Calu3 (cell line): ENCODE results near the gene ARPC5L. TPM values are rescaled to one million over a fixed set of nuclear protein-coding genes. Genes with fewer than 3 reads are reported as not detected.
"Not testable (repeated sequence)": the region's sequence is repeated elsewhere in the genome, so short reads cannot be mapped to it uniquely, and the experiment has no call there.

Source experiments
- BruUV-seq: library from RNA; stranded (reverse); fragments of 400-500 nt; replicated peaks from 2 replicates; lab custom pipeline; 2021; lab: Mats Ljungman, UMichigan
- CTCF ChIA-PET: fragments of 300-600 bp; sonication (Branson Sonifier 250); formaldehyde crosslinking; loops from one replicate; lab custom pipeline; 2022; ENCODE audit warnings: antibody characterized with exemption; lab: Charles Lee
- DNase-seq: peaks from one replicate; pipeline ENCODE4 v3.0.0; 2022
- H3K27ac Mint-ChIP-seq: one replicate; pipeline ENCODE4 v1.8.0; 2022; ENCODE audit warnings: mixed read lengths; ENCODE audit not compliant: unreplicated experiment
- H3K27me3 Mint-ChIP-seq: one replicate; pipeline ENCODE4 v1.8.0; 2022; ENCODE audit warnings: mixed read lengths; ENCODE audit not compliant: unreplicated experiment
- H3K36me3 Mint-ChIP-seq: one replicate; pipeline ENCODE4 v1.8.0; 2022; ENCODE audit warnings: mild to moderate bottlenecking, moderate library complexity, mixed read lengths; ENCODE audit not compliant: insufficient read depth, unreplicated experiment
- H3K4me1 Mint-ChIP-seq: one replicate; pipeline ENCODE4 v1.8.0; 2022; ENCODE audit warnings: mild to moderate bottlenecking, low read depth, mixed read lengths; ENCODE audit not compliant: unreplicated experiment
- H3K4me3 Mint-ChIP-seq: one replicate; pipeline ENCODE4 v1.8.0; 2022; ENCODE audit warnings: mild to moderate bottlenecking, low read depth, moderate library complexity, mixed read lengths; ENCODE audit not compliant: unreplicated experiment
- H3K9me3 Mint-ChIP-seq: one replicate; pipeline ENCODE4 v1.8.0; 2022; ENCODE audit warnings: low read depth, mixed read lengths; ENCODE audit not compliant: unreplicated experiment
- CTCF ChIP-seq: fragments of 200-600 bp; IDR thresholded peaks from one replicate; pipeline ENCODE4 v1.8.0; 2022; ENCODE audit warnings: antibody characterized with exemption; ENCODE audit not compliant: unreplicated experiment
- intact Hi-C: fragments of 100-400 bp; cut with micrococcal nuclease; formaldehyde crosslinking; loops from one replicate; pipeline ENCODE4 v1.10.0; 2022; ENCODE audit not compliant: unreplicated experiment
- total RNA-seq: library from RNA; stranded (reverse); gene quantifications from 2 replicates; pipeline ENCODE4 v1.2.3, GENCODE V29; 2022

ARPC5L gene
- total RNA-seq, 1 experiment from 2014 or later: 33.2 TPM

- intact Hi-C loops: no loop called here
- Mint-ChIP-seq H3K4me3 (no peak overlapping the region), H3K9me3 (no peaks in the 10 kb centered on the region), H3K27ac (no peak overlapping the region), H3K4me1 (no peaks in the 10 kb centered on the region), H3K27me3 (no peaks in the 10 kb centered on the region), H3K36me3 (no peaks in the 10 kb centered on the region)
- DNase-seq: no peak
- CTCF ChIA-PET: no interaction called here
- TF ChIP-seq CTCF: no peak
- no TSS peak for BruUV-seq
Observed at GRCh38 chr9:124913378-124913777, 51.4 kb downstream of the ARPC5L start.

DNA sequence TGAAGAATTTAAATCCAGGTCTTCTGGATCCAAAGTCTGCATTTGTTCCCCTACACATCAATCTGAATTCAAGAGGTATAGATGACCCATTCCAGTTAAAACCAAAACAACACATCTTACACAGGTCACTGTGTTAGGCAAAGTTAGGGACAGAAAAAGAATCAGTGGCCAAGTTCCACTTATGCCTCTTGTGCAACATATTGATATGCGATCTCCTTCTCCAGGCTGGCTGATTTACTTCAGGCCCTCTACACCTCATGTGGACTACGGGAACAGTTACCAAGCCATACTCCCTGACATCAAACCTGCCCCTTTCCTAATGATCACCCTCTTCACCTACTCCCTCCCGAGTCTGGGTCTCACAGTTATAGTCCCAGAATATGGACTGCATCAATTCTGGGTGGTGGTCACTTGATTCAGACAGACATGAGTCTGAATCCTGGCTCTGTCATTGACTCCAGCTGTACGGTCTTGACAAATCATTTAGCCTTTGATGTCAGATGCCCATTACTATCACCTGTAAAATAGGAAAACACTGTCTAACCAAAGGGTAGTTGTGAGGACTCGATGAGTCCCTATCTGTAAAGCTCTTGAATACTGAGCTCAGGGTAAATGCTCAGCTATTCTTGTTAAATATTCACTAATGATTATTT lies 52.9 kb downstream of the ARPC5L start:
- no peak for DNase-seq
- H3K27ac Mint-ChIP-seq: no peak overlapping the region
- H3K4me3 Mint-ChIP-seq: no peak overlapping the region
- no peak for TF ChIP-seq CTCF
- H3K4me1 Mint-ChIP-seq: no peaks in the 10 kb centered on the region
- CTCF ChIA-PET: no interaction called here
- H3K9me3 Mint-ChIP-seq: no peaks in the 10 kb centered on the region
- no peaks in the 10 kb centered on the region for H3K36me3 Mint-ChIP-seq
- BruUV-seq: no TSS peak
- no peaks in the 10 kb centered on the region for H3K27me3 Mint-ChIP-seq
- intact Hi-C loops: no loop called here

GRCh38 chr9:124920394-124920793 lies 58.5 kb downstream of the ARPC5L start:
- H3K36me3 Mint-ChIP-seq, H3K9me3 Mint-ChIP-seq, intact Hi-C loops, BruUV-seq, DNase-seq, H3K4me3 Mint-ChIP-seq, H3K4me1 Mint-ChIP-seq, H3K27me3 Mint-ChIP-seq, CTCF ChIA-PET, H3K27ac Mint-ChIP-seq: not testable (repeated sequence)

Other genes with a start within 250 kb of the ARPC5L start
- gene NR6A1, start 90.8 kb upstream of the ARPC5L start, total RNA-seq: 5.9 and 6.7 TPM in 2 replicates
- gene OLFML2A, start 85.0 kb upstream of the ARPC5L start, total RNA-seq: 0.88 and 0.99 TPM in 2 replicates
- gene WDR38, start 8.7 kb upstream of the ARPC5L start, total RNA-seq: not detected in 2 replicates
- 718 and 736 TPM in 2 replicates for gene RPL35, start 173 bp upstream of the ARPC5L start, total RNA-seq
- gene GOLGA1, start 79.0 kb downstream of the ARPC5L start, total RNA-seq: 13.4 and 14.6 TPM in 2 replicates